Endodermal cell (in vitro differentiated cells): ENCODE data around the gene ROPN1L. TPM values are rescaled to one million over a fixed set of nuclear protein-coding genes. Genes with fewer than 3 reads are reported as not detected.

Experiments
- DNase-seq: peaks from one replicate; pipeline ENCODE4 v3.0.0-alpha.2; 2017
- H3K27ac ChIP-seq: 2 replicates; pipeline ENCODE4 v1.5.1; 2013; ENCODE audit warnings: mild to moderate bottlenecking, low read depth, low read length, moderate library complexity
- H3K27me3 ChIP-seq: 2 replicates; pipeline ENCODE4 v1.6.1; 2013; ENCODE audit warnings: mild to moderate bottlenecking, low read length, moderate library complexity; ENCODE audit not compliant: insufficient read depth, control insufficient read depth, poor library complexity, severe bottlenecking
- H3K36me3 ChIP-seq: 2 replicates; pipeline ENCODE4 v1.7.0; 2013; ENCODE audit warnings: mild to moderate bottlenecking, low read length, moderate library complexity; ENCODE audit not compliant: control insufficient read depth, insufficient read depth
- H3K4me1 ChIP-seq: one replicate; pipeline ENCODE4 v1.7.0; 2013; ENCODE audit warnings: low read length; ENCODE audit not compliant: control insufficient read depth, insufficient read depth
- H3K4me3 ChIP-seq: 2 replicates; pipeline ENCODE4 v1.5.1; 2013; ENCODE audit warnings: mild to moderate bottlenecking, low read length, moderate library complexity
- H3K9ac ChIP-seq: 2 replicates; pipeline ENCODE4 v1.6.1; 2013; ENCODE audit warnings: mild to moderate bottlenecking, low read length, moderate library complexity; ENCODE audit not compliant: poor library complexity, severe bottlenecking; ENCODE audit errors: extremely low read depth
- H3K9me3 ChIP-seq: 2 replicates; pipeline ENCODE4 v1.6.1; 2013; ENCODE audit warnings: mild to moderate bottlenecking, low read length, moderate library complexity; ENCODE audit not compliant: control insufficient read depth
- H3K27ac Mint-ChIP-seq: 2 replicates; pipeline ENCODE4 v1.8.0; 2020; ENCODE audit warnings: mixed read lengths
- H3K27me3 Mint-ChIP-seq: 2 replicates; pipeline ENCODE4 v1.8.0; 2021; ENCODE audit warnings: mild to moderate bottlenecking, mixed read lengths; ENCODE audit not compliant: insufficient read depth
- H3K36me3 Mint-ChIP-seq: 2 replicates; pipeline ENCODE4 v1.8.0; 2020; ENCODE audit warnings: low read depth, mixed read lengths
- H3K4me1 Mint-ChIP-seq: 2 replicates; pipeline ENCODE4 v1.8.0; 2020; ENCODE audit warnings: mixed read lengths
- H3K4me3 Mint-ChIP-seq: 2 replicates; pipeline ENCODE4 v1.8.0; 2020; ENCODE audit warnings: mild to moderate bottlenecking, moderate library complexity, mixed read lengths
- H3K9me3 Mint-ChIP-seq: 2 replicates; pipeline ENCODE4 v1.8.0; 2020; ENCODE audit warnings: mild to moderate bottlenecking, mixed read lengths
- CTCF ChIP-seq: fragments of 200-600 bp; sonication (generic); conservative IDR thresholded peaks from 2 replicates; pipeline ENCODE4 v1.5.0; 2021; ENCODE audit warnings: antibody characterized with exemption, mild to moderate bottlenecking
- WGBS, 2 experiments: methylation state at CpG; one replicate each; pipeline versions ENCODE4 v1.1.5 to v1.1.7; 2013; ENCODE audit warnings: missing lambda C conversion rate in 2 of 2, mixed read lengths in 1 of 2; ENCODE audit not compliant: insufficient coverage in 1 of 2, insufficient read length in 1 of 2; 5-methylcytosine and 5-hydroxymethylcytosine counted together
- total RNA-seq, 2 donors: library from RNA; stranded (reverse); fragmentation: NEBNext Ultra II Directional in 1 of 2; extraction: Animal tissue kit (Norgen Biotek cat#: 25700) in 1 of 2; gene quantifications; 2 replicates in 1 of 2; 3 replicates in 1 of 2; pipeline ENCODE4 v1.2.1, GENCODE V29; 2021

Gene ROPN1L
- total RNA-seq, 2 donors from 2014 or later, result 0.70 TPM; not detected in 1

GRCh38 chr5:10507575-10508096 is 66.0 kb downstream of the ROPN1L start:
- Mint-ChIP-seq H3K4me3 (no peak overlapping the region), H3K4me1 (peaks cover 8% of the 10 kb centered on the region), H3K27me3 (peaks cover 19% of the 10 kb centered on the region), H3K36me3 (no peaks in the 10 kb centered on the region), H3K27ac (no peak overlapping the region), H3K9me3 (peaks cover 6% of the 10 kb centered on the region)
- no peak overlapping the region for H3K4me3 ChIP-seq
- H3K36me3 ChIP-seq, result no peaks in the 10 kb centered on the region
- H3K9ac ChIP-seq, result no peak overlapping the region
- no peak for DNase-seq
- peaks cover 2% of the 10 kb centered on the region for H3K4me1 ChIP-seq
- 90 to 93% methylated on average over 3 of the region's 3 CpGs for WGBS, 2 experiments
- no peak for TF ChIP-seq CTCF
- no peaks in the 10 kb centered on the region for H3K9me3 ChIP-seq
- no peaks in the 10 kb centered on the region for H3K27me3 ChIP-seq
- H3K27ac ChIP-seq, result no peak overlapping the region

DNA sequence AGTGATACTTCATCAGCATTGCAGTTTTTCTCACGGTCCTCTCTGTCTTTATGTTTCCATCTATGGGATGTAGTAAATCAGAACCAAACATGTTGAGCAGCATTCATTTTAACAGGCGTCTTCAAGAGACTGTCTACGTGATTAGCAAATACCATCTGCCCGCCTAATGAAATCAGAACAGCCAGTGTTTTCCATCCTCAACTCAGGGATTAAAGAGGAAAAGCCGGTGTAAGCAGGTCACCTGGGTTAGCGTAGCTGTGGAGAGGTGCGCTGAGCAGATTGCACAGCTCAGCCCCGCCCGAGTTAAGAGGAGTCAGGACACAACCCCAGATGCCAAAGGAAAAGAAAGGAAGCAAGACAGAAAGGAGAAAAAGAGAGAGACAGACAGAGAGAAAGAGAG is 67.9 kb downstream of the ROPN1L start:
- Histone ChIP-seq H3K4me1 (peaks cover 2% of the 10 kb centered on the region), H3K36me3 (no peaks in the 10 kb centered on the region), H3K27ac (no peak overlapping the region), H3K27me3 (no peaks in the 10 kb centered on the region), H3K9ac (no peak overlapping the region), H3K4me3 (no peak overlapping the region), H3K9me3 (no peaks in the 10 kb centered on the region)
- WGBS, 2 experiments, result 95 to 98% methylated on average over 8 to 9 of the region's 9 CpGs
- no peak for DNase-seq
- Mint-ChIP-seq H3K9me3 (peaks cover 6% of the 10 kb centered on the region), H3K4me1 (peaks cover 7% of the 10 kb centered on the region), H3K4me3 (no peak overlapping the region), H3K36me3 (no peaks in the 10 kb centered on the region), H3K27me3 (peaks cover 19% of the 10 kb centered on the region), H3K27ac (no peak overlapping the region)
- TF ChIP-seq CTCF, result no peak

DNA sequence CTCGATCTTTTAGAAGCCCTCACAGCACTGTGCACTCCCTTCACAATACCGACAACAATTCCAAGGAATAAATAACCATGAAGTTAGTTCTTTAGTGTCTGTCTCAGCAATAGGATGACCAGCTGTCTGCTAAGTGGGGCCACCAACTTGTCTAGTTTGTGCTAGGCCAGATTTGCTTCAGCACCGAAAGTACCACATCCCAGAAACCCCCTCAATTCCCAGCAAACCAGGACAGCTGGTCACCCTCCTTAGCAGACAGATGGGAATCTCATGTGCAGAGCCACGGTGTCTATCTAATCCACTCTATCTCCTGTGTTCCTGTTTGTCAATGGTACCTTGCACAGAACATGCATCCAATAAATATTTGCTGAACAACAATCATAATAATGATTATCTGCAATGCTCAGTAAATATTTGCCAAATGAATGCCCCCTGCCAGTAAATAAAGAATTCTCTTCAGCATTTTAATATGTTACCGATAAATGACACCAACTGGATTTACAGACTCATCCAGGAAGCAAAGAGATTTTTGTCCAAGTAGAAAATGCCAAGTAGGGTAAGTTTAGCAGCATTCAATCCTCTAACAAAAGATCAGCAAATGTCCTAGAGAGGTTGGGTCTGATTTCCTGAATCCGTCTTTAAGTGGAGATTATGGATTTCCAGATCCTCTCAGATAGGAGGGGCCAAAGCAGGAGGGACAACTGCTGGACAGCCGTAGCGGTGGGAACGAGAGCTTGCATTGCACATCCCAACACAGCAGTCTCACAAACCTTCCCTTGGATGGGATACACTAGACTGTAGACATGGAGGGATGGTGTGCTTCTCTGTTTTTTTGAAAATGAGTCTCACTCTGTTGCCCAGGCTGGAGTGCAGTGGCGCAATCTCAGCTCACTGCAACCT is 70.3 kb downstream of the ROPN1L start:
- Mint-ChIP-seq H3K9me3 (peaks cover 6% of the 10 kb centered on the region), H3K27ac (no peak overlapping the region), H3K36me3 (no peaks in the 10 kb centered on the region), H3K27me3 (peaks cover 19% of the 10 kb centered on the region), H3K4me3 (no peak overlapping the region), H3K4me1 (peaks cover 7% of the 10 kb centered on the region)
- no peak overlapping the region for H3K4me3 ChIP-seq
- no peak overlapping the region for H3K27ac ChIP-seq
- TF ChIP-seq CTCF, result no peak
- H3K36me3 ChIP-seq, result no peaks in the 10 kb centered on the region
- H3K27me3 ChIP-seq, result no peaks in the 10 kb centered on the region
- no peaks in the 10 kb centered on the region for H3K9me3 ChIP-seq
- H3K9ac ChIP-seq, result no peak overlapping the region
- peaks cover 2% of the 10 kb centered on the region for H3K4me1 ChIP-seq
- 86 to 90% methylated on average over 7 to 10 of the region's 10 CpGs for WGBS, 2 experiments
- DNase-seq, result no peak
